HFF-Myc (cell line): ENCODE results near the gene MGAT5.

Experiments
- DNase-seq: peaks from one replicate; pipeline ENCODE4 v3.0.0-alpha.2; 2011; ENCODE audit warnings: low read depth; ENCODE audit errors: extremely low read depth
- H3K4me3 ChIP-seq: replicated peaks from 2 replicates; pipeline ENCODE4 v1.5.1; 2011; ENCODE audit warnings: low read depth, mild to moderate bottlenecking, control low read depth, low read length
- TF ChIP-seq, protein P1 (sequence below): IDR thresholded peaks from 2 replicates; pipeline ENCODE4 v1.5.1; 2012; ENCODE audit warnings: mild to moderate bottlenecking, low read depth, low read length, control low read depth; ENCODE audit errors: missing control alignments

MGAT5 gene

DNA sequence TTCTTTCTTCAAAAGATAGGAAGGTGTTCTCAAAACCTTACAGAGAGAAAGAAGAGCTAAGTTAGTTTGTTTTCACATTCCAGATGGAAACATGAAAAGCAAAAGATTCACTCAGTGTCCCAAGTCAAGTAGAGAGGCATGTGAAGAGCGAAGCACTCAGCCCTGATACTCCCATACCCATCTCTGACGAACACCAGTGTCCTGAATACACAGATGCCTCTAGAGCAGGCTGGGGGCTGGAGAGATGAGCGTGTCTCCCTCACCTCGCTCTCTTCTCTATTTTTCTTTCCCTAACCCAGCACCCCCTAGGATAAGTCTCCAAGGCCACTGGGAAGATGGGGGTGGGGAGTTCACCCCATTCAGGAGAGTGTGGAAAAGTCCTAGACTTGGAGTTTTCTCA is 237.2 kb downstream of the MGAT5 start:
- H3K4me3 ChIP-seq: no peak overlapping the region
- no peak for DNase-seq
- TF ChIP-seq, protein P1, sequence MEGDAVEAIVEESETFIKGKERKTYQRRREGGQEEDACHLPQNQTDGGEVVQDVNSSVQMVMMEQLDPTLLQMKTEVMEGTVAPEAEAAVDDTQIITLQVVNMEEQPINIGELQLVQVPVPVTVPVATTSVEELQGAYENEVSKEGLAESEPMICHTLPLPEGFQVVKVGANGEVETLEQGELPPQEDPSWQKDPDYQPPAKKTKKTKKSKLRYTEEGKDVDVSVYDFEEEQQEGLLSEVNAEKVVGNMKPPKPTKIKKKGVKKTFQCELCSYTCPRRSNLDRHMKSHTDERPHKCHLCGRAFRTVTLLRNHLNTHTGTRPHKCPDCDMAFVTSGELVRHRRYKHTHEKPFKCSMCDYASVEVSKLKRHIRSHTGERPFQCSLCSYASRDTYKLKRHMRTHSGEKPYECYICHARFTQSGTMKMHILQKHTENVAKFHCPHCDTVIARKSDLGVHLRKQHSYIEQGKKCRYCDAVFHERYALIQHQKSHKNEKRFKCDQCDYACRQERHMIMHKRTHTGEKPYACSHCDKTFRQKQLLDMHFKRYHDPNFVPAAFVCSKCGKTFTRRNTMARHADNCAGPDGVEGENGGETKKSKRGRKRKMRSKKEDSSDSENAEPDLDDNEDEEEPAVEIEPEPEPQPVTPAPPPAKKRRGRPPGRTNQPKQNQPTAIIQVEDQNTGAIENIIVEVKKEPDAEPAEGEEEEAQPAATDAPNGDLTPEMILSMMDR: no peak

DNA sequence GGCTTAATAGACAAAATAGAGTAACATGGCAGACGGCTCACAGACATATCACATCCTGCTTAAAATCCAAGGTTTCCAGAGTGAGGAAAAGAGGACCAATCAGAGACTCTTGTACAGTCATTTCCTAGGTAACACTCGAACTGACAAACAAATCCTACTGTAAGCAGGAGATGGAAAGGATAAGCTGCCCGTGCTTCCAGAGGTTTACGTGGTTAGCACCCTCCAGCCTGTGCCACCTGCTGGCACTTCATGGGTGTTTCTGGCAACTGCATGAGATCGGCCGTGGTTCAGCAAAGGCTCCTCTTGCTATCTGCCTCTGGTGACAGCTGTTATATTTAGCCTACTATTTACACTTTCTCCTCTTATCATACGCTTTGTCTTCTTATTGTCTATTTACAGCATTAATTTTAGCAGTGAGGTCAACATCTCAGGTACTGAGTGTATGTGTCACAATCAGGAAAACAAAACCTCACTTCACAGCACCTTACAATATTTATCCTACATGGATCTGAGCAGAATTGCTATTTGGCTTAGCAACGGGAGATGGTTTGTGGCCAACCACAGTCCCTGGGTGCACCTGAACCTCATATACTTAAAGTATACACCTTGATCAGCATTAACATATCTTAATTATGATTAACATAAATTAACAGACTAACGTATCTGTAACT is 238.0 kb downstream of the MGAT5 start:
- H3K4me3 ChIP-seq: no peak overlapping the region
- DNase-seq: no peak
- TF ChIP-seq, protein P1: no peak

DNA sequence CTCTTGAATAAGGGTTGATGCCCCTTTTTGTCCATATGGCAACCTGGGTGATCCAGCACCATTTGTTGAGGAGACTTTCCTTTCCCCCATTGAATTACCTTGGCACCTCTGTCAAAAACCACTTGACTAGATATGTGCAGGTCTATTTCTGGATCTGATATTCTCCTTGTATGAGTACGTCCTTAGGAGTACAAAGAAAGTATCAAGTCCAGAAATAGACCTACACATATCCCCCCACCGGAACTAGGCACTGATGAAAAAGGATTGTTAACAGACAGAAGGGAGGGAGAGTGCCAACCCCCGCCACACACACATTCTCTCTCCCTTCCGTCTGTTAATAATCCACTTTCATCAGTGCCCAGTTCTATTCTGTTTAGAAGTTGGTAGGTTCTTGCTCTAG is 239.9 kb downstream of the MGAT5 start:
- no peak for DNase-seq
- TF ChIP-seq, protein P1: no peak
- no peak overlapping the region for H3K4me3 ChIP-seq

DNA sequence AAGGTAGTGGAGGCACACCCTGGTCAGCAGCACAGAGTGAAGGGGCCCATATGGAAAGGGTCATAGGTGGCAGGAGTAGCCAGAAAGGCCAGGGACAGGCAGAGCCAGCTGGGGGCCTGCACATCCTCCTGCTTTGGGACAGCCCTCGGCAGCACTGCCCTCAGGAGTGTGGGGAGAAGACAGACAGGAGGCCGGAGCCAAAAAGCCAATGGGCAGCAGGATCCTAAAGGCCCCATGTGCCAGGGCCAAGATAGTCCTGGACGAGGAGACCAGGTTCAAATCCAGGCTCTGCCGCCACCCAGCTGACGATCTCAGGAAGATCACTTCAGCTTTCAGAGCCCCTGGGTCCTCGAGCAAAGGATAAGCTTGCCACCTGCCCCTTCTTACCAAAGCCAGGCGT is 244.8 kb downstream of the MGAT5 start:
- no peak overlapping the region for H3K4me3 ChIP-seq
- DNase-seq: no peak
- TF ChIP-seq, protein P1: no peak

DNA sequence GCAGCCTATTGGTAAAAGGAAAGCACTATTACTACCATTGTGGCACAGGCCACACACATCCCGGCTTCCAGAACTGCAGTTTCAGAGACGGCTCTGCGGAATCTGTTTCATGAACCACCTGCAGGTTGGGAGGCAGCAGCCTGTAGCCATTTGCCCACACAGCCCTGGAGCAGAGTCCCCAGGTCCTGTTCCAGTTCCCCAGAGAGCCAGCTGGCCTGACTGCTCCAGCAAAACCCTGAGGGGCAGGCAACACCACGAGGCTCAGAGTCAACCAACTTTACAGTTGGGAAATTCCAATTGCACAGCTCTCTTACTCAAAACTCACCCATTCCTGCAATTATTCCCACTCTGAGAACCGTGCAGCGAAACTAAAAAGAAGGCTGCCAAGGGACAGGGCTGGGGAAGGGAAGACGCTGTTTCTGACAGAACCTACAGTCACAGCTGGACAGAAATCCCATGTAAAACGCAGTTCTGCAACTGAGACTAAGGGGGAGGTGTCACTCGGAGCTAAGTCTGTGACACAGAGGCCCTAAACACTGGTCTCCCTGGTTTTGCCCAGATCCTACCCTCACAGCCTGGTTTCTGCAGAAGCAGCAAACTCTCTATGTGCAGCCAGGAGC is 245.5 kb downstream of the MGAT5 start:
- no peak overlapping the region for H3K4me3 ChIP-seq
- no peak for DNase-seq
- TF ChIP-seq, protein P1: no peak

DNA sequence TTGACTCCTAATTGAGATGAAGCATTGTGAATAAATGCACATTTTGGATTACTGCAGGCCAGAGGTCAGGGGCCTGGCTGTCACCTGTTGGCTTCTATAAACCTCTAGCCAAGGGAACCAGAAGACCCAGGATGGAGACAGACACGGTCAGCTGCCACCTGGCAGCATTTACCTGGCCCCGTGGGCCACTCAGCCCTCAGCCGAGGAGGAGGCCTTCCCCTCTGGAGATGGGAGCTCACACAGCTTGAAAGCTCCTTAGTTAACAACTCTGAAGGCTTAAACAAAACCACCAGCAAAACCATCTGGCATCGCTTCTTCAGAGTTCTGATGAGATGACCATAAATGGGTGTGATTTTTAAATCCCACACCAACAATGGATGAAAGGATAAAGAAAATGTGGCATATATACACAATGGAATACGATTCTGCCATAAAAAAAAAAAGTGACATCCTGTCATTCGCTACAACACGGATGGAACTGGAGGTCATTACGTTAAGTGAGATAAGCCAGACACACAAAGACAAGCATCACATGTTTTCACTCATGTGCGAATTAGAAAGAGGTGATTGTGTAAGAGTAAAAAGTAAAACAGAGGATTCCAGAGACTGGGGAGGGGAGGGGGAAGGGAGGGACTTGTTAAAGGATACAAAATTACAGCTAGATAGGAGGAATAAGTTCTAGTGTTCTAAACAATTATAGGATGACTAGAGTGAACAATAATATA is 246.5 kb downstream of the MGAT5 start:
- DNase-seq: no peak
- TF ChIP-seq, protein P1: no peak
- H3K4me3 ChIP-seq: no peak overlapping the region
